ENCODE measurements around the gene GABPB1. TPM values are rescaled to one million over a fixed set of nuclear protein-coding genes. Genes with fewer than 3 reads are reported as not detected.
"Not testable (repeated sequence)": the region's sequence is repeated elsewhere in the genome, so short reads cannot be mapped to it uniquely, and the experiment has no call there.

GABPB1 gene
- polyA plus RNA-seq, 4 donors = 4.3 to 17.6 (median 6.6) TPM

DNA sequence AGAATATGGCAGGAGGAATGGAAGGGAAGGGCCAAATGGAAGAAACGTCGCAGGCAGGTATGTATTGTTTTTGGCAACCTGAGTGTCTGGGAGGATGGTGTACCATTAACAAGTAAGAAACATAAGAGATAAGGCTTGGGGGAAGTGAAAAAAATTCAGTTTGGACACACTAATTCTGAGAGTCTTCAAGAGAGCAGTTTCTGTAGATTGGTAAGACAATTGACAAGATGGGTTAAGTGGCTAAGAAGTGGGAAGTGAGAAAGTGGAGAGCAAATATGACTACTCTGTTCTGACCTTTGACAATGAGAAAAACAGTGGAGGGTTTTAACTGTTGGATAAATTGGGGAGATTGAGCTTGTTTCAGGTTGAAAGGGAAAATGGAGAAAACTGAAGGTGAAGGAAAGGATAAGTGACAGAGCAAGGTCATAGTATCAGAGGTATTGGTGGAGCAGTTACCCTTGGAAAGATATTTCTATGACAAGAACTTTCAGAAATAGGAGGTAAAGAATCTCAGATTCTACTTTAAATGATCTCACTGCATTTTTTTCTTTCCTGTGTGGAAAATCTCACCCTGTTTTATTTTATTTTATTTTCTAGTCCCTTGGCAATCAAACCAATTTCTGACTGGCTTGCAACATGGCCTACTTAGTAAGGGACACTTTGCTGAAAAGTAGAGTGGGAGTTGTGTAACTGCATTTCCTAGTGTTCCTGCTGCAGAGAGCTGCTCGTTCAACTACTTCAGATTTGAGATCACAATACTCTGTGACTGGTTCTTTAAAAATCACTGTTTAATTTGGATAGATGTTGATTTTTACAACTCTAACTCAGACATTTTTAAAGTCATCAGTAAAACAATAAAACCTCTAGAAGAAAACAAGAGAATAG is 23.1 kb upstream of the GABPB1 start:
- Histone ChIP-seq H3K27me3 (ENCODE audit: control insufficient read depth in 3 of 3, insufficient read depth in 3 of 3, low read length in 3 of 3) (no peaks in the 10 kb centered on the region), H3K4me1 (ENCODE audit: control insufficient read depth in 3 of 3, insufficient read depth in 2 of 3, low read depth in 1 of 3, low read length in 2 of 3) (no peaks in the 10 kb centered on the region), H3K27ac (ENCODE audit: low read depth in 1 of 3, low read length in 2 of 3) (no peak overlapping the region), H3K4me3 (ENCODE audit: low read depth in 1 of 3, low read length in 3 of 3) (no peak overlapping the region), H3K36me3 (ENCODE audit: control insufficient read depth in 3 of 3, insufficient read depth in 2 of 3, low read depth in 1 of 3, low read length in 3 of 3) (no peaks in the 10 kb centered on the region), H3K9me3 (ENCODE audit: control insufficient read depth in 2 of 2, insufficient read depth in 1 of 2, low read depth in 1 of 2, low read length in 1 of 2) (no peaks in the 10 kb centered on the region)
- 66 to 77% (median 67%) methylated on average over 3 of the region's 3 CpGs for WGBS, 3 donors
- DNase-seq = no peak
- FAIRE-seq = no peak

DNA sequence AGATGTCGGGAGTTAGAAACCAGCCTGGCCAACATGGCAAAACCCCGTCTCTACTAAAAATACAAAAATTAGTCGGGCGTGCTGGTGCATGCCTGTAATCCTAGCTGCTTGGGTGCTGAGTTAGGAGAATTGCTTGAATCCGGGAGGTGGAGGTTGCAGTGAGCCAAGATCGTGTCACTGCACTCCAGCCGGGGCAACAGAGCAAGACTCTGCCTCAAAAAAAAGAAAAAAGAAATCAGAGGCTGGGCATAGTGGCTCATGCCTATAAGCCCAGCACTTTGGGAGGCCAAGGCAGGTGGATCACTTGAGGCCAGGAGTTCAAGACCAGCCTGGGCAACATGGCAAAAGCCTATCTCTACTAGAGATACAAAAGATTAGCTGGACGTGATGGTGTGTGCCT is 14.6 kb upstream of the GABPB1 start:
- not testable (repeated sequence) for DNase-seq; H3K4me3 ChIP-seq (ENCODE audit: low read depth in 1 of 3, low read length in 3 of 3); H3K4me1 ChIP-seq (ENCODE audit: control insufficient read depth in 3 of 3, insufficient read depth in 2 of 3, low read depth in 1 of 3, low read length in 2 of 3); H3K27ac ChIP-seq (ENCODE audit: low read depth in 1 of 3, low read length in 2 of 3); FAIRE-seq; H3K27me3 ChIP-seq (ENCODE audit: control insufficient read depth in 3 of 3, insufficient read depth in 3 of 3, low read length in 3 of 3); H3K9me3 ChIP-seq (ENCODE audit: control insufficient read depth in 2 of 2, insufficient read depth in 1 of 2, low read depth in 1 of 2, low read length in 1 of 2); H3K36me3 ChIP-seq (ENCODE audit: control insufficient read depth in 3 of 3, insufficient read depth in 2 of 3, low read depth in 1 of 3, low read length in 3 of 3)
- WGBS, 3 donors = 91 to 93% (median 93%) methylated on average over 8 of the region's 8 CpGs

DNA sequence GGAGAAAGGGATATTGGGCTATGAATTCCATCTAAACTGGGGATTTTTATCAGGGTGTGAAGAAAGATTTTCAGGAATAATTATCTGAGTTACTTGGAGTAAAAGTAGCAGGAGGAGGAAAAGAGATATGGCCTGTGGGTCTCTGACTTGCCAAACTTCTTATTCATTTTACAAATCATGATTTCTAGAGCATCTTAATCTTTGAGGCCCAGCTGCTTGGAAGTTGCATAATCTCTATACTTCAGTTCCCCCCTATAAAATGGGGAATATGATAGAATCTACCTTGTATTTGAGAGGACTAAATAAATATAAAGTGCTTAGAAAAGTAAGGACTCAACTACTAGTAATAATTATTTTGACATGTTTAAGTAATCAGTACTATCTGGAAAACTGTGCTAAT is 11.0 kb upstream of the GABPB1 start:
- peaks cover 0 to 9% (median 0%) of the 10 kb centered on the region in 3 donors for H3K36me3 ChIP-seq (ENCODE audit: control insufficient read depth in 3 of 3, insufficient read depth in 2 of 3, low read depth in 1 of 3, low read length in 3 of 3)
- no peak overlapping the region for H3K27ac ChIP-seq (ENCODE audit: low read depth in 1 of 3, low read length in 2 of 3)
- no peaks in the 10 kb centered on the region for H3K27me3 ChIP-seq (ENCODE audit: control insufficient read depth in 3 of 3, insufficient read depth in 3 of 3, low read length in 3 of 3)
- DNase-seq (no peak), FAIRE-seq (no peak)
- H3K4me3 ChIP-seq (ENCODE audit: low read depth in 1 of 3, low read length in 3 of 3) = no peak overlapping the region
- H3K4me1 ChIP-seq (ENCODE audit: control insufficient read depth in 3 of 3, insufficient read depth in 2 of 3, low read depth in 1 of 3, low read length in 2 of 3) = no peaks in the 10 kb centered on the region
- no peaks in the 10 kb centered on the region for H3K9me3 ChIP-seq (ENCODE audit: control insufficient read depth in 2 of 2, insufficient read depth in 1 of 2, low read depth in 1 of 2, low read length in 1 of 2)

DNA sequence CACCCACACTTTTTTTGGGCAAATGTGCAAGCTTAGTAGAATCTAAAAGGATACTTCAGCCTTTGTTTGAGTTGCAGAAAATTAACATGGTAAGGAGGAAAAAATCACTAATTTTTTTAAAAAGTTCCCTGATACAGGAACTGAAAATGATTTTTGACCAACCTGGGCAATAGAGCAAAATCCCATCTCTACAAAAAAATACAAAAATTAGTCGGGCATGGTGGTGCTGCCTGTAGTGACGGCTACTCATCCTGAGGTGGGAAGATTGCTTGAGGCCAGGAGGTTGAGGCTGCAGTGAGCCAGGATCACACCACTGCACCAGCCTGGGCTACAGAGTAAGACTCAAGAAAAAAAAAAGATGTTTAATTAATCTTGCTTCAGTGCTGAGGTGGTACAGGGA is 10.6 kb upstream of the GABPB1 start:
- Histone ChIP-seq H3K9me3 (ENCODE audit: control insufficient read depth in 2 of 2, insufficient read depth in 1 of 2, low read depth in 1 of 2, low read length in 1 of 2) (no peaks in the 10 kb centered on the region), H3K27ac (ENCODE audit: low read depth in 1 of 3, low read length in 2 of 3) (no peak overlapping the region), H3K27me3 (ENCODE audit: control insufficient read depth in 3 of 3, insufficient read depth in 3 of 3, low read length in 3 of 3) (no peaks in the 10 kb centered on the region), H3K4me1 (ENCODE audit: control insufficient read depth in 3 of 3, insufficient read depth in 2 of 3, low read depth in 1 of 3, low read length in 2 of 3) (no peaks in the 10 kb centered on the region), H3K36me3 (ENCODE audit: control insufficient read depth in 3 of 3, insufficient read depth in 2 of 3, low read depth in 1 of 3, low read length in 3 of 3) (peaks cover 0 to 10% (median 0%) of the 10 kb centered on the region in 3 donors), H3K4me3 (ENCODE audit: low read depth in 1 of 3, low read length in 3 of 3) (no peak overlapping the region)
- WGBS, 3 donors = 87 to 96% (median 96%) methylated on average over 2 of the region's 2 CpGs
- DNase-seq = no peak
- FAIRE-seq = no peak

DNA sequence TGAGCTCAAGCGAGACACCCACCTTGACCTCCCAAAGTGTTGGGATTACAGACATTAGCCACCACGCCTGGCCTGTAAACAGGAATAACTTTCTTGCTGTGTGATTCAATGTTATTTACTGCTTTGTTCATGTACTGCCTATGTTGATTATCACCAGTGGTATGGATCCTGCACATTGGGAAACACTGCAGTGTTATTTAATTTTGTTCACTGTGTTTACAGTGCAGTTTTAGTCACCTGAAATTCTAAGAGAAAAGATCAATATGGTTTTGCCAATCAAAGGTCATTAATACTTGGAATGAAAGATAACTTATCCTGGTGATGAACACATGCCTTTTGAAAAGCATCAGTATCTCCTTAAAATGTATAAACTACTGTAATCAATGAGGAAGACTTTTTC is 8.6 kb upstream of the GABPB1 start:
- 82 to 91% (median 88%) methylated on average over 2 of the region's 2 CpGs for WGBS, 3 donors
- Histone ChIP-seq H3K27ac (ENCODE audit: low read depth in 1 of 3, low read length in 2 of 3) (no peak overlapping the region), H3K4me3 (ENCODE audit: low read depth in 1 of 3, low read length in 3 of 3) (no peak overlapping the region), H3K27me3 (ENCODE audit: control insufficient read depth in 3 of 3, insufficient read depth in 3 of 3, low read length in 3 of 3) (no peaks in the 10 kb centered on the region), H3K36me3 (ENCODE audit: control insufficient read depth in 3 of 3, insufficient read depth in 2 of 3, low read depth in 1 of 3, low read length in 3 of 3) (peaks cover 0 to 12% (median 0%) of the 10 kb centered on the region in 3 donors), H3K9me3 (ENCODE audit: control insufficient read depth in 2 of 2, insufficient read depth in 1 of 2, low read depth in 1 of 2, low read length in 1 of 2) (no peaks in the 10 kb centered on the region), H3K4me1 (ENCODE audit: control insufficient read depth in 3 of 3, insufficient read depth in 2 of 3, low read depth in 1 of 3, low read length in 2 of 3) (no peaks in the 10 kb centered on the region)
- DNase-seq (no peak), FAIRE-seq (no peak)

DNA sequence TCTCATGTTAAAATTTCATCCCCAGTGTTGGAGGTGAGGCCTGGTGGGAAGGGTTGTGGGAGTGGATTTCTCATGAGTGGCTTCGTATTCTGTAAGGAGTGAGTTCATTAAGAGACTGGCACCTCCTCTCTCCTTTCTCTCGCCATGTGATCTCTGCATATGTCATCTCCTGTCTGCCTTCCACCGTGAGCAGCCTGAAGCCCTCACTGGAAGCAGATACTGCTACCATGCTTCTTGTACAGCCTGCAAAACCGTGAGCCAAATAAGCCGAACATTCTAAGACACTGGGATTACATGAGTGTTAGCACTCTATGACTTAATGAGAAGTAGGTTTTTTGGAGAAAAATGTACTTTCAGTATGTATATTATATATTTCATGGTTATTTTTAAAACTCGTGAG is 6.8 kb upstream of the GABPB1 start:
- Histone ChIP-seq H3K36me3 (ENCODE audit: control insufficient read depth in 3 of 3, insufficient read depth in 2 of 3, low read depth in 1 of 3, low read length in 3 of 3) (peaks cover 0 to 13% (median 0%) of the 10 kb centered on the region in 3 donors), H3K9me3 (ENCODE audit: control insufficient read depth in 2 of 2, insufficient read depth in 1 of 2, low read depth in 1 of 2, low read length in 1 of 2) (no peaks in the 10 kb centered on the region), H3K27me3 (ENCODE audit: control insufficient read depth in 3 of 3, insufficient read depth in 3 of 3, low read length in 3 of 3) (no peaks in the 10 kb centered on the region), H3K27ac (ENCODE audit: low read depth in 1 of 3, low read length in 2 of 3) (no peak overlapping the region), H3K4me3 (ENCODE audit: low read depth in 1 of 3, low read length in 3 of 3) (no peak overlapping the region), H3K4me1 (ENCODE audit: control insufficient read depth in 3 of 3, insufficient read depth in 2 of 3, low read depth in 1 of 3, low read length in 2 of 3) (peaks cover 0 to 6% (median 0%) of the 10 kb centered on the region in 3 donors)
- no peak for FAIRE-seq
- DNase-seq = no peak
- WGBS, 3 donors = 83 to 95% (median 85%) methylated on average over 6 of the region's 6 CpGs

DNA sequence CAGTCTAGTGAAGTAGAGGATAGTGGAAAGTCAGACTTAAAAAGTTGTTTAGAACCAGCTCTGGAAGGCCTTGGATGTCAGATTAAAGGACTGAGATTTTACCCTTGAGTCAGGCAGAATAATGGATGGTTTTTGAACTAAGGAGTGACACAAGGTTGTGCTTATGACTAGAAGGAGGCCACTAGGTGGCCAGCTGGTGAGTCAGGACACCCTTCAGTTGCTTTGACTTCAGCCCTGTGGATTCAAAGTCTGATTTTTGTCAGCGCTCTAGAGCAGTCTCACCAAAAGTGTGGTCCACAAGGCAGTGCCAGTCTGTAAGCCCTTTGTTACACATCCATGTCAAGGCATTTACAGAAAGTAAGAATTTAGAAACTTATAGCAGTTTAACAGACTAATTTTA is 3.8 kb upstream of the GABPB1 start:
- DNase-seq = peak; percentile 48 to 70
- 32 to 71% (median 55%) methylated on average over 1 of the region's 1 CpG for WGBS, 3 donors
- Histone ChIP-seq H3K27me3 (ENCODE audit: control insufficient read depth in 3 of 3, insufficient read depth in 3 of 3, low read length in 3 of 3) (no peaks in the 10 kb centered on the region), H3K36me3 (ENCODE audit: control insufficient read depth in 3 of 3, insufficient read depth in 2 of 3, low read depth in 1 of 3, low read length in 3 of 3) (peaks cover 0 to 13% (median 0%) of the 10 kb centered on the region in 3 donors), H3K4me3 (ENCODE audit: low read depth in 1 of 3, low read length in 3 of 3) (no peak overlapping the region), H3K4me1 (ENCODE audit: control insufficient read depth in 3 of 3, insufficient read depth in 2 of 3, low read depth in 1 of 3, low read length in 2 of 3) (peaks cover 0 to 9% (median 0%) of the 10 kb centered on the region in 3 donors), H3K27ac (ENCODE audit: low read depth in 1 of 3, low read length in 2 of 3) (no peak overlapping the region), H3K9me3 (ENCODE audit: control insufficient read depth in 2 of 2, insufficient read depth in 1 of 2, low read depth in 1 of 2, low read length in 1 of 2) (no peaks in the 10 kb centered on the region)
- no peak for FAIRE-seq

DNA sequence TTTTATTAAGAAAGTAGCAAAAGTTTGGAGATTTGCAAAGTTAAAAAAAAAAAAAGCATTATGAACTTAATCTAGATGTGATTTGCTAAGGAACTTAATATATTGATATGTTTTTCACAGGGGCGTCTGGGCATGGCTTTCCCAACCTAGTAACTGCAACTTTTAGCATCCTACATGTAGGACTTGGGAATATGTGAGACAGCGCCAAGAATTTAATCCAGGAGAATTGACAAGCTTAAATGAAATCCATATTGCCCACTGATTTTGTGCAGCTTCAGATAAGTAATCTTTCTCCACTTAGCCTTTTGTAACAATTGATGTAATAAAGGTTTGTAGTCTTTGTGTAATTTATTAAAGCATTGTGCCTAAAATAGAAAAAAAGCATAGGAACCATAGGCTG is 982 bp upstream of the GABPB1 start:
- Histone ChIP-seq H3K27ac (ENCODE audit: low read depth in 1 of 3, low read length in 2 of 3) (peak overlapping the region in 1 of 3 donors; percentile 99), H3K4me1 (ENCODE audit: control insufficient read depth in 3 of 3, insufficient read depth in 2 of 3, low read depth in 1 of 3, low read length in 2 of 3) (peaks cover 0 to 17% (median 5%) of the 10 kb centered on the region in 3 donors), H3K27me3 (ENCODE audit: control insufficient read depth in 3 of 3, insufficient read depth in 3 of 3, low read length in 3 of 3) (no peaks in the 10 kb centered on the region), H3K36me3 (ENCODE audit: control insufficient read depth in 3 of 3, insufficient read depth in 2 of 3, low read depth in 1 of 3, low read length in 3 of 3) (peaks cover 0 to 13% (median 0%) of the 10 kb centered on the region in 3 donors), H3K4me3 (ENCODE audit: low read depth in 1 of 3, low read length in 3 of 3) (peak overlapping the region; percentile 93 to 99 (median 96)), H3K9me3 (ENCODE audit: control insufficient read depth in 2 of 2, insufficient read depth in 1 of 2, low read depth in 1 of 2, low read length in 1 of 2) (no peaks in the 10 kb centered on the region)
- FAIRE-seq (no peak), DNase-seq (no peak)
- WGBS, 3 donors = 3 to 9% (median 3%) methylated on average over 2 of the region's 2 CpGs

DNA sequence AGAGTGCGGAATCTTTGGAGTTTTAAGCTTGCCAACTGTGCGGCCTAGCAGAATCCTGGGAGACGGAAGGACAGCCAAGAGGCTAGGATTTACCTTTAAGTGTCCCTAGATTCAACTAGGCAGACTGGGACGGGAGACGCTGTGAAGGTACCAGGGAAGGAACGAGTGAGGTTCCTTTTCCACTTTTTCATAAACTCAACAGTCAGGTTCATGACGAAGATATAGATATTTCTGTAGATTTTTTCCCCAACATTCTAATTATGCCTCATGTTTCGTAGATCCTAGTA is 564 bp upstream of the GABPB1 start:
- WGBS, 3 donors = 0 to 1% (median 0%) methylated on average over 8 of the region's 8 CpGs
- peaks cover 0 to 20% (median 5%) of the 10 kb centered on the region in 3 donors for H3K4me1 ChIP-seq (ENCODE audit: control insufficient read depth in 3 of 3, insufficient read depth in 2 of 3, low read depth in 1 of 3, low read length in 2 of 3)
- no peaks in the 10 kb centered on the region for H3K9me3 ChIP-seq (ENCODE audit: control insufficient read depth in 2 of 2, insufficient read depth in 1 of 2, low read depth in 1 of 2, low read length in 1 of 2)
- peak overlapping the region; percentile 99 for H3K27ac ChIP-seq (ENCODE audit: low read depth in 1 of 3, low read length in 2 of 3)
- DNase-seq (no peak), FAIRE-seq (no peak)
- no peaks in the 10 kb centered on the region for H3K27me3 ChIP-seq (ENCODE audit: control insufficient read depth in 3 of 3, insufficient read depth in 3 of 3, low read length in 3 of 3)
- peak overlapping the region; percentile 93 to 99 (median 96) for H3K4me3 ChIP-seq (ENCODE audit: low read depth in 1 of 3, low read length in 3 of 3)
- peaks cover 0 to 9% (median 0%) of the 10 kb centered on the region in 3 donors for H3K36me3 ChIP-seq (ENCODE audit: control insufficient read depth in 3 of 3, insufficient read depth in 2 of 3, low read depth in 1 of 3, low read length in 3 of 3)

All from small intestine (tissue), 7 donors.